Stimulated activated CD4-positive, alpha-beta T cell treated with anti-CD3 and anti-CD28 coated beads, Interleukin-2, amount 100 ng/mL, for 24 hours (primary cell): Measurements from ENCODE around the gene SLC48A1.
A peak's percentile ranks its signal among the peaks of the same experiment; 100 is the strongest.
"Not testable (repeated sequence)": the region's sequence is repeated elsewhere in the genome, so short reads cannot be mapped to it uniquely, and the experiment has no call there.

Experiments
- DNase-seq, 2 donors: peaks; one replicate each; pipeline ENCODE4 v3.0.0-alpha.2; 2020

SLC48A1 gene

GRCh38 chr12:47813511-47814196 lies 40.6 kb downstream of the SLC48A1 start:
- DNase-seq, result no peak

- no peak for DNase-seq
Observed at GRCh38 chr12:47814539-47815170, 41.6 kb downstream of the SLC48A1 start.

DNA sequence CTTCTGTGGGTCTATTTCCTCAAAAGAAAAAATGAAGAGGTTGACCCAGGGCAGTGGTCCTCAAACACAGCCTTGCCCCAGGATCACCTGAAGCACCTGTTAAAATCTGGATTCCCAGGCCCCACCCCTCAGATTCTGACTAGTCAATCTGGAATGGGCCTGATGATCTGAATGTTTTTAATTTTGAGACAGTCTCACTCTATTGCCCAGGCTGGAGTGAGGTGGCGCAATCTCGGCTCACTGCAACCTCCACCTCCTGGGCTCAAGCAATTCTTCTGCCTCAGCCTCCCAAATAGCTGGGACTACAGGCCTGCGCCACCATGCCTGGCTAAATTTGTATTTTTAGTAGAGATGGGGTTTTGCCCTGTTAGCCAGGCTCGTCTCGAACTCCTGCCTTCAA lies 42.4 kb downstream of the SLC48A1 start:
- DNase-seq, result not testable (repeated sequence)

GRCh38 chr12:47816403-47817271 lies 43.6 kb downstream of the SLC48A1 start:
- no peak for DNase-seq

- DNase-seq, result no peak
Observed at GRCh38 chr12:47817272-47818006, 44.4 kb downstream of the SLC48A1 start.

GRCh38 chr12:47818007-47818376 lies 45.0 kb downstream of the SLC48A1 start:
- no peak for DNase-seq

GRCh38 chr12:47818467-47819137 lies 45.6 kb downstream of the SLC48A1 start:
- DNase-seq, result peak; percentile 50 to 55

DNA sequence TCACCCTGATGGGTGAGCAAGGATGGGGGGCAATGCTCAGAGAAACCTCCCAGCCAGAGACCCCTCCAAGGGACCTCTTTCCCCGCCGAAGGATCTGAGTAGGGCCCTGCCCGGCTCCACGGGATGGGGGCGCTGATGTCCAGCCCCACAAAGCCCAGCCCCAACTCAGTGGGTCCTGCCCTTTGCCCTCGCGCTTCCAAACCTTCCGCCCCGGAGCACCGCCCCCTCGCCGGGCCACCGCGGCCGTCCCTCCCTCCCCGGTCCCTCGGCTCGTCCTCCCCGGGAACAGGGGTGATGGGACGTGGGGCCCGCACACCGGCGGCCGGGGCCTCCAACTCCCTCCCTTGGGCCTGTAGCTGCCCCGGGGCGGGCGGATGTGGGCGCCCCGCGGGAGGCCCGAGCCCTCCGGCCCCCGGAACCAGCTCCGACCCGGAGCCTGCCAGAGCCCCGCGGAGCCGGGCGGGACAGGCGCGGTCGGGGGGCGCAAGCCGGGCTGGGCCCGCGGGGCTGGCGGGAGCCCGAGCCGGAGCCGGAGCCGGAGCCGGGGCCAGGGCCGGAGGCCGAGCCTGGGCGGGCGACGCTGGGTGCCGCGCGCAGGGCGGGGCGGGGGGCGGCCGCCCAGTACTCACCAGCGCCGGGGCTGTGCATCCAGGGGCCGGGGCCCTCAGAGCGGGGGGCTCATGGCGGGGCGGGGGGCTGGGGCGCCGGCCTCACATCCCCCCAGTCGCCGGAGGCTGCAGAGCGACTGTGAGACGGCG lies 46.3 kb downstream of the SLC48A1 start:
- peak; percentile 61 to 75 for DNase-seq

DNA sequence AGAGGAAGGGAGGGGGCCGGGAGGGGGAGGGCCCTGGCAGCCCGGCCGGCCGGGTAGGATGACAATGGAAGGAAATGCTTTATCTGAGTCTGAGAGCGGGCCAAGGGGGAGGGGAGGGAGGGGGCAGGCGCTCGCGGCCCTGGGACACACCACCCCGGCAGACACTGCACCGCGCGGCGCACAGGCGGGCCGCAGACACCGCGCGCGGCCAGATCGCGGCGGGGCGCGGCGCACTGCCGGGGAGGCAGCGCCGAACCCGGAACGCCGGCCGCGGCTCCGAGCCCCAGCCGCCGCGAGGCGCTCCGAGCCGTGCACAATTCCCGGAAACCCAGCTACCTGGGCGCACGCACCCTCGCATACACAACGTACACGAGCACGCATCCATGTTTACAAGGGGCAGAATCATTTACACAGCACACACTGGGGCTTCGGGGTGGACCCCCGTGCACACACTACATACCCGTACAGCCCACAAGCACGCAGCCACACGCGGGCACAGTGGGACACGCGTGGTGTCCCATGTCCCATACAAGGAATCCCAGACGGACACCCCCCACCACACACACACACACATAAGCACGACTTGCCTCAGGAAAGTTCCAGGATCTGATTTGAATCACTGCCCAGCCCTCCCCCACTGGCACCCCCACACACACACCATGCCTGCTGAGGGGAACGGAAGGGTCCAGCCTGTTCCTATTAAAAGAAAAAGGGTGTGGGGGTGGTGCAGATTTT lies 47.0 kb downstream of the SLC48A1 start, which contains the start of gene HDAC7:
Gene HDAC7 (minus strand): TSS at position 8 of the 735 bp plus-strand sequence. CDS start 118 bp downstream, outside the sequence.
- peak; percentile 77 to 80 for DNase-seq

- no peak for DNase-seq
Observed at GRCh38 chr12:47820631-47821345, 47.8 kb downstream of the SLC48A1 start.

DNA sequence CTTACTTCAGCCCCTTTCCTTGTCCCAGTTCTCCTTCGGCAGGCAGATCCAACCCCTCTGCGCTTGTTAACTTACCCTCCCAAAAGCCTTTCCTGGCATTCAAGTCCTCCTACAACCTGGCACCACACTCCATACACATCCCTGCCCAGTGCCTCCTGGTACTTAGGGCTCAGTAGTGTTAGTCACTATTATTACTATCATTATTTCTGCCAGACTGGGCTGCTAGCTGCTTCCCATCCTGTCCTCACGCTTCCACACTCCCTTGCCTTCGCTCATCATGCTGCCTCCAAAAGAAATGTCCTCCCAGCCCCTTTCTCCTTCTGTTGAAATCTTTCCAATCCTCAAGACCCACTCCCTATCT lies 48.3 kb downstream of the SLC48A1 start:
- DNase-seq, result no peak

- DNase-seq, result no peak
Observed at GRCh38 chr12:47822401-47822800, 49.4 kb downstream of the SLC48A1 start.

- no peak for DNase-seq
Observed at GRCh38 chr12:47822863-47823262, 49.8 kb downstream of the SLC48A1 start.

GRCh38 chr12:47823422-47824086 lies 50.5 kb downstream of the SLC48A1 start:
- no peak for DNase-seq

DNA sequence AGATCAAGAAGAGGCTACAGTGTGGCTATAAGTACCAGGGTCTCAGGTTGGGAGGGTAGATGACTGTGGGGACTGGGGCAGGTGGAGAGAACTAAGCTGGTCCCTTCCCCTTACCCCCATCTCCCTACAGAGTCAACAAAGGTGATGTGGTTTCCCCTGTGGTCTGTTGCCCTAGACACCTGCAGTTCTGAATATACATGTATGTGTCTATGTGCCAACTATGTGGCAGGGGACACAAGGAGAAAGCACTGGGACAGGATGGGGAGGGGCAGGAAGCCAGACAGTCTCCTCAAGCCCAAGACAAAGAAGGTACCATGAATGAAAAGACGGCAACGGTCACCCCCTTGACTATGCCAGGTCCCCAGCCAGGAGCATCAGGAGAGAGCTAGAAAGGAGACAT lies 51.2 kb downstream of the SLC48A1 start:
- DNase-seq, result no peak

- no peak for DNase-seq
Observed at GRCh38 chr12:47824635-47825034, 51.6 kb downstream of the SLC48A1 start.

- DNase-seq, result no peak
Observed at GRCh38 chr12:47825173-47825639, 52.2 kb downstream of the SLC48A1 start.

GRCh38 chr12:47828008-47828975 lies 55.3 kb downstream of the SLC48A1 start:
- DNase-seq, result no peak
